H9 (cell line): ENCODE measurements around the gene NCAPH2. TPM values are rescaled to one million over a fixed set of nuclear protein-coding genes. Genes with fewer than 3 reads are reported as not detected.

Experiments
- DNase-seq: peaks from one replicate; pipeline ENCODE4 v3.0.0-alpha.2; 2017
- H2AFZ ChIP-seq: one replicate; pipeline ENCODE4 v1.6.1; 2013; ENCODE audit warnings: mild to moderate bottlenecking, low read length, control low read depth, moderate library complexity
- H2AK5ac ChIP-seq: 2 replicates; pipeline ENCODE4 v1.6.1; 2013; ENCODE audit warnings: low read length, control low read depth, mixed read lengths; ENCODE audit not compliant: insufficient read length
- H2BK120ac ChIP-seq: one replicate; pipeline ENCODE4 v1.6.1; 2013; ENCODE audit warnings: low read depth, mild to moderate bottlenecking, low read length, control low read depth, inconsistent platforms; ENCODE audit not compliant: poor library complexity, severe bottlenecking
- H2BK12ac ChIP-seq: 2 replicates; pipeline ENCODE4 v1.6.1; 2013; ENCODE audit warnings: low read length, control low read depth, mixed read lengths, low read depth; ENCODE audit not compliant: insufficient read length
- H2BK15ac ChIP-seq: 2 replicates; pipeline ENCODE4 v1.6.1; 2013; ENCODE audit warnings: low read depth, low read length, control low read depth
- H2BK20ac ChIP-seq: one replicate; pipeline ENCODE4 v1.6.1; 2013; ENCODE audit warnings: low read depth, mild to moderate bottlenecking, low read length, control low read depth, inconsistent platforms; ENCODE audit not compliant: poor library complexity, severe bottlenecking
- H2BK5ac ChIP-seq: 2 replicates; pipeline ENCODE4 v1.6.1; 2013; ENCODE audit warnings: low read length, control low read depth, mixed read lengths; ENCODE audit not compliant: insufficient read length
- H3K14ac ChIP-seq: 2 replicates; pipeline ENCODE4 v1.6.1; 2013; ENCODE audit warnings: low read length, control low read depth; ENCODE audit not compliant: insufficient read depth
- H3K18ac ChIP-seq: 2 replicates; pipeline ENCODE4 v1.6.1; 2013; ENCODE audit warnings: low read depth, mild to moderate bottlenecking, mixed read lengths, low read length, control low read depth; ENCODE audit not compliant: insufficient read length
- H3K23ac ChIP-seq: 2 replicates; pipeline ENCODE4 v1.6.1; 2013; ENCODE audit warnings: low read length, control low read depth, mixed read lengths, low read depth; ENCODE audit not compliant: insufficient read length
- H3K23me2 ChIP-seq: 2 replicates; pipeline ENCODE4 v1.6.1; 2013; ENCODE audit warnings: low read depth, mild to moderate bottlenecking, mixed read lengths, low read length, control low read depth; ENCODE audit not compliant: insufficient read length, poor library complexity, severe bottlenecking
- H3K27ac ChIP-seq: 2 replicates; pipeline ENCODE4 v1.5.1; 2013; ENCODE audit warnings: low read length, control low read depth, mixed read lengths, low read depth; ENCODE audit not compliant: insufficient read length
- H3K27me3 ChIP-seq: 2 replicates; pipeline ENCODE4 v1.6.1; 2013; ENCODE audit warnings: low read length, control low read depth, inconsistent platforms; ENCODE audit not compliant: insufficient read depth
- H3K4ac ChIP-seq: 2 replicates; pipeline ENCODE4 v1.6.1; 2013; ENCODE audit warnings: low read depth, mild to moderate bottlenecking, control low read depth, inconsistent platforms, low read length, moderate library complexity
- H3K4me1 ChIP-seq: 2 replicates; pipeline ENCODE4 v1.6.1; 2013; ENCODE audit warnings: low read length, control low read depth, inconsistent platforms; ENCODE audit not compliant: insufficient read depth
- H3K4me2 ChIP-seq: 2 replicates; pipeline ENCODE4 v1.6.1; 2013; ENCODE audit warnings: low read length, control low read depth, mixed read lengths; ENCODE audit not compliant: insufficient read length, insufficient read depth
- H3K56ac ChIP-seq: 2 replicates; pipeline ENCODE4 v1.6.1; 2013; ENCODE audit warnings: low read depth, mild to moderate bottlenecking, mixed read lengths, low read length, control low read depth; ENCODE audit not compliant: insufficient read length
- H3K79me1 ChIP-seq: 2 replicates; pipeline ENCODE4 v1.6.1; 2013; ENCODE audit warnings: low read depth, mild to moderate bottlenecking, moderate library complexity, low read length, control low read depth, inconsistent platforms; ENCODE audit not compliant: insufficient read depth, poor library complexity, severe bottlenecking
- H3K79me2 ChIP-seq: 2 replicates; pipeline ENCODE4 v1.6.1; 2013; ENCODE audit warnings: low read length, control low read depth, inconsistent platforms; ENCODE audit not compliant: insufficient read depth
- H3K9ac ChIP-seq: 2 replicates; pipeline ENCODE4 v1.6.1; 2013; ENCODE audit warnings: low read length, control low read depth, mixed read lengths; ENCODE audit not compliant: insufficient read length; ENCODE audit errors: extremely low read depth
- H3K9me3 ChIP-seq: one replicate; pipeline ENCODE4 v1.6.1; 2013; ENCODE audit warnings: low read depth, low read length, inconsistent platforms; ENCODE audit not compliant: control insufficient read depth
- H3T11ph ChIP-seq: one replicate; pipeline ENCODE4 v1.6.1; 2013; ENCODE audit warnings: mild to moderate bottlenecking, low read length, control low read depth, inconsistent platforms
- H4K20me1 ChIP-seq: one replicate; pipeline ENCODE4 v1.6.1; 2013; ENCODE audit not compliant: control insufficient read depth, insufficient read length, insufficient read depth
- H4K5ac ChIP-seq: 2 replicates; pipeline ENCODE4 v1.6.1; 2013; ENCODE audit warnings: low read depth, mild to moderate bottlenecking, mixed read lengths, low read length, control low read depth; ENCODE audit not compliant: insufficient read length
- H4K8ac ChIP-seq: replicated peaks from 2 replicates; pipeline ENCODE4 v1.6.1; 2013; ENCODE audit warnings: low read length, control low read depth, mixed read lengths, low read depth; ENCODE audit not compliant: insufficient read length
- H4K91ac ChIP-seq: 2 replicates; pipeline ENCODE4 v1.6.1; 2013; ENCODE audit warnings: low read depth, mild to moderate bottlenecking, moderate library complexity, mixed read lengths, low read length, control low read depth; ENCODE audit not compliant: insufficient read length
- H3K27ac Mint-ChIP-seq, 3 experiments: 2 replicates in 2 of 3; 3 replicates in 1 of 3; pipeline ENCODE4 v1.8.0; 2020 to 2021; ENCODE audit warnings: mixed read lengths in 3 of 3, mild to moderate bottlenecking in 1 of 3, moderate library complexity in 1 of 3
- H3K27me3 Mint-ChIP-seq: 2 replicates; pipeline ENCODE4 v1.8.0; 2021; ENCODE audit warnings: low read depth, mild to moderate bottlenecking, moderate library complexity, mixed read lengths
- H3K36me3 Mint-ChIP-seq, 3 experiments: 2 replicates in 2 of 3; 3 replicates in 1 of 3; pipeline ENCODE4 v1.8.0; 2020 to 2021; ENCODE audit warnings: low read depth in 3 of 3, mixed read lengths in 3 of 3; ENCODE audit not compliant: insufficient read depth in 1 of 3
- H3K4me1 Mint-ChIP-seq, 2 experiments: 2 replicates each; pipeline ENCODE4 v1.8.0; 2020; ENCODE audit warnings: mixed read lengths in 2 of 2
- H3K4me3 Mint-ChIP-seq, 2 experiments: 2 replicates in 1 of 2; 3 replicates in 1 of 2; pipeline ENCODE4 v1.8.0; 2020 to 2021; ENCODE audit warnings: mild to moderate bottlenecking in 2 of 2, mixed read lengths in 2 of 2, moderate library complexity in 1 of 2
- H3K9me3 Mint-ChIP-seq, 2 experiments: 2 replicates in 1 of 2; 3 replicates in 1 of 2; pipeline ENCODE4 v1.8.0; 2020; ENCODE audit warnings: mild to moderate bottlenecking in 2 of 2, mixed read lengths in 2 of 2, moderate library complexity in 1 of 2
- CTCF ChIP-seq: fragments of 200-600 bp; sonication (generic); conservative IDR thresholded peaks from 3 replicates; pipeline ENCODE4 v1.8.0; 2021; ENCODE audit warnings: antibody characterized with exemption, mild to moderate bottlenecking
- WGBS: extraction: QIAGEN DNeasy Blood & Tissue Kit; methylation state at CpG from one replicate; pipeline ENCODE4 v1.1.7; 2013; ENCODE audit warnings: missing lambda C conversion rate, low lambda C conversion rate, mixed read lengths; ENCODE audit not compliant: insufficient read length; ENCODE audit errors: extremely low coverage; 5-methylcytosine and 5-hydroxymethylcytosine counted together
- total RNA-seq: library from RNA; stranded (reverse); gene quantifications from 2 replicates; pipeline ENCODE4 v1.2.1, GENCODE V29; 2021

The NCAPH2 gene
- total RNA-seq, 1 experiment from 2014 or later, result 76.2 TPM

GRCh38 chr22:50474710-50475651, 33.0 kb upstream of the NCAPH2 start, which contains the start of gene SBF1:
Gene SBF1, minus strand, starts transcription at chr22:50475035. Its CDS starts 195 bp downstream, at chr22:50474840.
- H3K79me2 ChIP-seq, result peaks cover 16% of the 10 kb centered on the region; the same call in 1 of the 2 replicates
- no peaks in the 10 kb centered on the region for H3K9me3 ChIP-seq
- H2BK120ac ChIP-seq, result no peak within 1 kb of the TSS
- peak within 1 kb of the TSS; percentile 58 for H3K14ac ChIP-seq
- no peaks in the 10 kb centered on the region; the same call in 1 of the 2 replicates for H3K4me1 ChIP-seq
- Mint-ChIP-seq H3K4me1 (peaks cover 33 to 39% of the 10 kb centered on the region in 2 experiments), H3K9me3 (no peaks in the 10 kb centered on the region), H3K4me3 (peak within 1 kb of the TSS; percentile 81 to 91), H3K27me3 (peaks cover 27% of the 10 kb centered on the region), H3K36me3 (peaks cover 0 to 7% (median 0%) of the 10 kb centered on the region in 3 experiments; a peak in 4 of 7 replicates), H3K27ac (peak within 1 kb of the TSS in 1 of 3 experiments; percentile 61; a peak in 2 of 7 replicates)
- H4K20me1 ChIP-seq, result peaks cover 4% of the 10 kb centered on the region
- no peak within 1 kb of the TSS for H3K27ac ChIP-seq
- no peak within 1 kb of the TSS for H3T11ph ChIP-seq
- no CpG with 5 or more reads among the region's 97 CpGs for WGBS
- H3K27me3 ChIP-seq, result peaks cover 4% of the 10 kb centered on the region; the same call in 1 of the 2 replicates
- peak; percentile 91 for DNase-seq
- H3K79me1 ChIP-seq, result peaks cover 14% of the 10 kb centered on the region
- H4K8ac ChIP-seq, result no peak within 1 kb of the TSS
- H2BK5ac ChIP-seq, result no peak within 1 kb of the TSS
- no peak within 1 kb of the TSS for H2BK20ac ChIP-seq
- H2BK12ac ChIP-seq, result no peak within 1 kb of the TSS
- no peak within 1 kb of the TSS for H4K91ac ChIP-seq
- H3K18ac ChIP-seq, result peak within 1 kb of the TSS; percentile 39
- H2AK5ac ChIP-seq, result no peak within 1 kb of the TSS
- no peak within 1 kb of the TSS for H4K5ac ChIP-seq
- H3K9ac ChIP-seq, result peak within 1 kb of the TSS; percentile 42
- H3K23ac ChIP-seq, result no peak within 1 kb of the TSS
- TF ChIP-seq CTCF, result no peak
- H3K4ac ChIP-seq, result no peak within 1 kb of the TSS
- no peak within 1 kb of the TSS for H3K56ac ChIP-seq
- no peak within 1 kb of the TSS for H2AFZ ChIP-seq
- peaks cover 13% of the 10 kb centered on the region for H3K23me2 ChIP-seq
- no peak within 1 kb of the TSS for H2BK15ac ChIP-seq
- H3K4me2 ChIP-seq, result peak within 1 kb of the TSS; percentile 68
